Endothelial cell of umbilical vein (primary cell): ENCODE results near the gene RTKN2. TPM values are rescaled to one million over a fixed set of nuclear protein-coding genes. Genes with fewer than 3 reads are reported as not detected.

Experiments used
- BruUV-seq: library from RNA; stranded (reverse); fragments of 400-500 nt; replicated peaks from 2 replicates; lab custom pipeline; 2021; lab: Mats Ljungman, UMichigan
- CTCF ChIA-PET: fragments of 300-600, 350-600 bp; sonication (Branson Sonifier 250); formaldehyde crosslinking; loops from one replicate; lab custom pipeline; 2021; ENCODE audit warnings: antibody characterized with exemption, inconsistent platforms; lab: Charles Lee
- POLR2A ChIA-PET: fragments of 300-600, 350-600 bp; sonication (Branson Sonifier 250); formaldehyde crosslinking; loops from one replicate; lab custom pipeline; 2021; ENCODE audit warnings: antibody characterized with exemption, inconsistent platforms; lab: Charles Lee
- DNase-seq: peaks from one replicate; pipeline ENCODE4 v3.0.0-alpha.2; 2011; ENCODE audit warnings: low read depth, low spot score
- FAIRE-seq: peaks from 2 replicates; lab custom pipeline; 2011; peaks lifted over from hg19 to GRCh38; lab: Jason Lieb, UNC
- H2AFZ ChIP-seq: 2 replicates; pipeline ENCODE4 v1.6.0; 2012; ENCODE audit warnings: low read depth, low read length, control low read depth, inconsistent platforms
- H3K27ac ChIP-seq: 2 replicates; pipeline ENCODE4 v1.5.1; 2011; ENCODE audit warnings: low read depth, mild to moderate bottlenecking, control low read depth, low read length, moderate library complexity; ENCODE audit not compliant: insufficient read depth
- H3K27me3 ChIP-seq, 2 experiments: 2 replicates each; pipeline versions ENCODE4 v1.6.0 to v1.6.1; 2011; ENCODE audit warnings: low read length in 2 of 2, mixed read lengths in 1 of 2; ENCODE audit not compliant: control insufficient read depth in 2 of 2, insufficient read depth in 2 of 2
- H3K36me3 ChIP-seq, 2 experiments: 2 replicates in 1 of 2; 3 replicates in 1 of 2; pipeline ENCODE4 v1.5.1; 2011; ENCODE audit warnings: low read length in 2 of 2, mild to moderate bottlenecking in 1 of 2, moderate library complexity in 1 of 2; ENCODE audit not compliant: control insufficient read depth in 2 of 2, insufficient read depth in 2 of 2; ENCODE audit errors: extremely low read depth in 1 of 2
- H3K4me1 ChIP-seq: 3 replicates; pipeline ENCODE4 v1.5.1; 2011; ENCODE audit warnings: mild to moderate bottlenecking, low read length; ENCODE audit not compliant: control insufficient read depth, insufficient read depth; ENCODE audit errors: extremely low read depth
- H3K4me2 ChIP-seq: 2 replicates; pipeline ENCODE4 v1.6.1; 2011; ENCODE audit warnings: low read length, control low read depth, mixed read lengths; ENCODE audit not compliant: insufficient read depth
- H3K4me3 ChIP-seq, 3 experiments: fragments of 200-600 bp in 1 of 3; sonication (generic), shearing (Covaris generic) in 1 of 3; replicated peaks in 1 of 3; 2 replicates each; pipeline ENCODE4 v1.5.1; 2011 to 2016; ENCODE audit warnings: control low read depth in 3 of 3, low read length in 3 of 3, mild to moderate bottlenecking in 2 of 3, inconsistent platforms in 1 of 3, low read depth in 1 of 3, moderate library complexity in 1 of 3; ENCODE audit not compliant: insufficient read depth in 1 of 3
- H3K79me2 ChIP-seq: 2 replicates; pipeline ENCODE4 v1.6.0; 2012; ENCODE audit warnings: low read length, inconsistent platforms; ENCODE audit not compliant: control insufficient read depth, insufficient read depth
- H3K9ac ChIP-seq: replicated peaks from 2 replicates; pipeline ENCODE3; 2011; ENCODE audit warnings: low read length, control low read depth; ENCODE audit not compliant: insufficient read depth; ENCODE audit errors: extremely low read depth
- H3K9me1 ChIP-seq: replicated peaks from 3 replicates; pipeline ENCODE4 v1.6.0; 2011; ENCODE audit warnings: mild to moderate bottlenecking, low read length; ENCODE audit not compliant: control insufficient read depth, insufficient read depth; ENCODE audit errors: extremely low read depth
- H3K9me3 ChIP-seq: replicated peaks from 2 replicates; pipeline ENCODE4 v1.5.1; 2012; ENCODE audit warnings: low read length, inconsistent platforms; ENCODE audit not compliant: control insufficient read depth, insufficient read depth
- H4K20me1 ChIP-seq: replicated peaks from 2 replicates; pipeline ENCODE3; 2011; ENCODE audit warnings: mild to moderate bottlenecking, low read length; ENCODE audit not compliant: control insufficient read depth, insufficient read depth; ENCODE audit errors: extremely low read depth
- CTCF ChIP-seq, 2 donors: IDR thresholded peaks; 1 replicate in 1 of 2; 2 replicates in 1 of 2; pipeline ENCODE4 v1.5.1; 2011; ENCODE audit warnings: low read length in 2 of 2, mild to moderate bottlenecking in 2 of 2, moderate library complexity in 2 of 2, control low read depth in 1 of 2, inconsistent platforms in 1 of 2, low read depth in 1 of 2; ENCODE audit not compliant: insufficient read depth in 1 of 2; ENCODE audit errors: extremely low read depth in 1 of 2
- FOS ChIP-seq: IDR thresholded peaks from 2 replicates; pipeline ENCODE4 v1.6.1; 2011; ENCODE audit warnings: mild to moderate bottlenecking, low read length, moderate library complexity, borderline replicate concordance; ENCODE audit not compliant: insufficient read depth
- GATA2 ChIP-seq: IDR thresholded peaks from 2 replicates; pipeline ENCODE4 v1.7.0; 2011; ENCODE audit warnings: low read depth, mild to moderate bottlenecking, moderate library complexity, mixed read lengths, low read length; ENCODE audit not compliant: insufficient read length, insufficient read depth
- JUN ChIP-seq: IDR thresholded peaks from 2 replicates; pipeline ENCODE4 v1.6.1; 2011; ENCODE audit warnings: borderline replicate concordance, low read depth; ENCODE audit not compliant: insufficient read length, insufficient read depth
- MAX ChIP-seq: IDR thresholded peaks from 2 replicates; pipeline ENCODE4 v1.6.1; 2011; ENCODE audit not compliant: insufficient read depth, insufficient read length
- MYC ChIP-seq: IDR thresholded peaks from one replicate; pipeline ENCODE4 v1.6.1; 2011; ENCODE audit warnings: mild to moderate bottlenecking, low read depth, low read length
- POLR2A ChIP-seq: IDR thresholded peaks from 2 replicates; pipeline ENCODE4 v1.6.1; 2012; ENCODE audit warnings: low read depth, mild to moderate bottlenecking, control low read depth, low read length
- POLR2AphosphoS5 ChIP-seq: IDR thresholded peaks from 2 replicates; pipeline ENCODE4 v1.6.1; 2012; ENCODE audit warnings: low read depth, mild to moderate bottlenecking, control low read depth, low read length, moderate library complexity; ENCODE audit not compliant: insufficient read depth
- dilution Hi-C: fragments of 300-500 bp; cut with MboI; formaldehyde crosslinking; loops from one replicate; pipeline ENCODE4 v1.15.0; 2019; ENCODE audit warnings: low sequenced_read_pairs; ENCODE audit not compliant: extremely low pct_ligation_motif_present
- intact Hi-C: fragments of 100-400 bp; cut with micrococcal nuclease; formaldehyde crosslinking; loops from one replicate; pipeline ENCODE4 v1.10.0; 2022
- polyA plus RNA-seq, 4 experiments: library from polyadenylated mRNA; depleted of rRNA in 3 of 4; stranded (reverse) in 3 of 4; unstranded in 1 of 4; fragments of >200 nt; gene quantifications; 2 replicates each; pipeline versions ENCODE4 v1.2.1 to v1.2.3, GENCODE V29; 2011 to 2012; ENCODE audit warnings: missing spikeins in 1 of 4
- total RNA-seq: library from RNA; stranded (reverse); gene quantifications from 2 replicates; pipeline ENCODE4 v1.2.3, GENCODE V29; 2021

Gene RTKN2
- total and polyA plus RNA-seq, 2 donors (not counting 3 experiments of a cell fraction or from before 2014, with no cell fraction given), result 0.65 to 4.8 TPM

DNA sequence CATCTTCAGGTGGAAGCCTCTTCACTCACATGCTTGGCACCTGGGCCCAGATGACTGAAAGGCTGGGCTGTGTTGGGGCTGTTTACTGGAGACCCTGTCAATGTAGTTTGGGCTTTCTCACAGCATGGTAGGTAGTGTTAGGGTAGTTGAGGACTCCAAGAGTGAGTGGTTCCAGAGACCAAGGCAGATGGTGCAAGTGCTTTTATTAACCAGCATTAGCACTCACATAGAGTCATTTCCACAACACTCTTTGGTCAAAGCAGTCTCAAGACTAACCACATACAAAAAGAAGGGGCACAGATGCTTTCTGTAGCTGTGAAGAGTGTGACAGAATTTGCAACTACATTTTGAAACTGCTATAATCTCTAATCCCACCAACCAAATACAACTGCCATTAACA is 135.0 kb downstream of the RTKN2 start:
- no peaks in the 10 kb centered on the region for H3K36me3 ChIP-seq
- no peak overlapping the region for H3K4me3 ChIP-seq
- ChIA-PET CTCF (no interaction called here), POLR2A (no interaction called here)
- H3K4me2 ChIP-seq, result no peak overlapping the region
- dilution Hi-C loops, result no loop called here
- no peak overlapping the region for H2AFZ ChIP-seq
- FAIRE-seq (no peak), DNase-seq (no peak)
- H3K27me3 ChIP-seq, result no peaks in the 10 kb centered on the region
- peaks cover 26% of the 10 kb centered on the region for H3K4me1 ChIP-seq
- no peaks in the 10 kb centered on the region for H3K9me3 ChIP-seq
- no peak for TF ChIP-seq FOS
- TF ChIP-seq GATA2, result no peak
- no peak for TF ChIP-seq POLR2A
- no peak for TF ChIP-seq MYC
- TF ChIP-seq MAX, result no peak
- no peak for TF ChIP-seq POLR2AphosphoS5
- TF ChIP-seq CTCF (IDR thresholded peaks at IDR 0.05; ENCODE audit: extremely low read depth in 1 of 2, insufficient read depth in 1 of 2, low read depth in 1 of 2, low read length in 2 of 2), result no peak
- TF ChIP-seq JUN, result no peak
- no peaks in the 10 kb centered on the region for H4K20me1 ChIP-seq
- H3K9ac ChIP-seq, result no peak overlapping the region
- no peaks in the 10 kb centered on the region for H3K79me2 ChIP-seq
- H3K9me1 ChIP-seq, result no peaks in the 10 kb centered on the region
- intact Hi-C loops, result no loop called here
- BruUV-seq, result no TSS peak
- H3K27ac ChIP-seq, result no peak overlapping the region

Other genes starting within 250 kb of the RTKN2 start
- gene ZNF365, start 105.5 kb upstream of the RTKN2 start, total RNA-seq, result 2.9 and 5.5 TPM in 2 replicates
- gene ZNF365, start 105.5 kb upstream of the RTKN2 start, polyA plus RNA-seq, result 0.76 and 1.3 TPM in 2 replicates